Measurements from ENCODE around the gene FAM229A. TPM values are rescaled to one million over a fixed set of nuclear protein-coding genes. Genes with fewer than 3 reads are reported as not detected.

FAM229A gene
- total and polyA plus RNA-seq, 9 of the 15 experiments (the other 6 are each of a cell fraction or from before 2014, with no cell fraction given), result 0.04 to 21.6 (median 7.4) TPM

GRCh38 chr1:32390904-32391870 is 28.9 kb upstream of the FAM229A start (continued):
- TF ChIP-seq, protein P1, sequence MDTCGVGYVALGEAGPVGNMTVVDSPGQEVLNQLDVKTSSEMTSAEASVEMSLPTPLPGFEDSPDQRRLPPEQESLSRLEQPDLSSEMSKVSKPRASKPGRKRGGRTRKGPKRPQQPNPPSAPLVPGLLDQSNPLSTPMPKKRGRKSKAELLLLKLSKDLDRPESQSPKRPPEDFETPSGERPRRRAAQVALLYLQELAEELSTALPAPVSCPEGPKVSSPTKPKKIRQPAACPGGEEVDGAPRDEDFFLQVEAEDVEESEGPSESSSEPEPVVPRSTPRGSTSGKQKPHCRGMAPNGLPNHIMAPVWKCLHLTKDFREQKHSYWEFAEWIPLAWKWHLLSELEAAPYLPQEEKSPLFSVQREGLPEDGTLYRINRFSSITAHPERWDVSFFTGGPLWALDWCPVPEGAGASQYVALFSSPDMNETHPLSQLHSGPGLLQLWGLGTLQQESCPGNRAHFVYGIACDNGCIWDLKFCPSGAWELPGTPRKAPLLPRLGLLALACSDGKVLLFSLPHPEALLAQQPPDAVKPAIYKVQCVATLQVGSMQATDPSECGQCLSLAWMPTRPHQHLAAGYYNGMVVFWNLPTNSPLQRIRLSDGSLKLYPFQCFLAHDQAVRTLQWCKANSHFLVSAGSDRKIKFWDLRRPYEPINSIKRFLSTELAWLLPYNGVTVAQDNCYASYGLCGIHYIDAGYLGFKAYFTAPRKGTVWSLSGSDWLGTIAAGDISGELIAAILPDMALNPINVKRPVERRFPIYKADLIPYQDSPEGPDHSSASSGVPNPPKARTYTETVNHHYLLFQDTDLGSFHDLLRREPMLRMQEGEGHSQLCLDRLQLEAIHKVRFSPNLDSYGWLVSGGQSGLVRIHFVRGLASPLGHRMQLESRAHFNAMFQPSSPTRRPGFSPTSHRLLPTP (IDR thresholded peaks at IDR 0.05; ENCODE audit: borderline replicate concordance, extremely low read depth, insufficient read length), result no peak
- TF ChIP-seq PKNOX1 (IDR thresholded peaks at IDR 0.05), result peak; percentile 59
- TF ChIP-seq TEAD2 (tag; IDR thresholded peaks at IDR 0.05), result no peak
- no peak for TF ChIP-seq ZNF280B (CRISPR knock-in tag; IDR thresholded peaks at IDR 0.05)
- no peak for TF ChIP-seq ZNF354B (CRISPR knock-in tag; IDR thresholded peaks at IDR 0.05)
- TF ChIP-seq ADNP (tag; IDR thresholded peaks at IDR 0.05), result no peak; the same call in 1 of the 2 replicates
- no peak for TF ChIP-seq ZNF586 (CRISPR knock-in tag; conservative IDR thresholded peaks at IDR 0.05)
- no peak for TF ChIP-seq ZBTB1 (CRISPR knock-in tag; IDR thresholded peaks at IDR 0.05; ENCODE audit: borderline replicate concordance, low read depth)
- peak; percentile 97; the same call in 1 of the 2 replicates for TF ChIP-seq CC2D1A (IDR thresholded peaks at IDR 0.05)
- no peak for TF ChIP-seq SREBF2 (CRISPR knock-in tag; IDR thresholded peaks at IDR 0.05)
- no peak for TF ChIP-seq ESRRB (CRISPR knock-in tag; IDR thresholded peaks at IDR 0.05; ENCODE audit: borderline replicate concordance)
- TF ChIP-seq GABPB2 (CRISPR knock-in tag; conservative IDR thresholded peaks at IDR 0.05), result no peak
- TF ChIP-seq SRSF9 (IDR thresholded peaks at IDR 0.05; ENCODE audit: borderline replicate concordance, low read depth, low read length), result no peak
- TF ChIP-seq ZNF121 (CRISPR knock-in tag; conservative IDR thresholded peaks at IDR 0.05), result no peak
- TF ChIP-seq ZNF197 (CRISPR knock-in tag; IDR thresholded peaks at IDR 0.05; ENCODE audit: low read depth), result no peak
- no peak for TF ChIP-seq PTBP1 (IDR thresholded peaks at IDR 0.05; ENCODE audit: low read depth, low read length)
- TF ChIP-seq CEBPB (tag; IDR thresholded peaks at IDR 0.05), result peak; percentile 90
- TF ChIP-seq ZNF143 (CRISPR knock-in tag; IDR thresholded peaks at IDR 0.05), result no peak
- TF ChIP-seq, protein P2, sequence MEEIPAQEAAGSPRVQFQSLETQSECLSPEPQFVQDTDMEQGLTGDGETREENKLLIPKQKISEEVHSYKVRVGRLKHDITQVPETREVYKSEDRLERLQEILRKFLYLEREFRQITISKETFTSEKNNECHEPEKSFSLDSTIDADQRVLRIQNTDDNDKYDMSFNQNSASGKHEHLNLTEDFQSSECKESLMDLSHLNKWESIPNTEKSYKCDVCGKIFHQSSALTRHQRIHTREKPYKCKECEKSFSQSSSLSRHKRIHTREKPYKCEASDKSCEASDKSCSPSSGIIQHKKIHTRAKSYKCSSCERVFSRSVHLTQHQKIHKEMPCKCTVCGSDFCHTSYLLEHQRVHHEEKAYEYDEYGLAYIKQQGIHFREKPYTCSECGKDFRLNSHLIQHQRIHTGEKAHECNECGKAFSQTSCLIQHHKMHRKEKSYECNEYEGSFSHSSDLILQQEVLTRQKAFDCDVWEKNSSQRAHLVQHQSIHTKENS (CRISPR knock-in tag; IDR thresholded peaks at IDR 0.05), result no peak
- no peak for TF ChIP-seq KLF1 (tag; IDR thresholded peaks at IDR 0.05)
- TF ChIP-seq ELF2 (CRISPR knock-in tag; IDR thresholded peaks at IDR 0.05), result no peak
- no peak for TF ChIP-seq XRCC3 (IDR thresholded peaks at IDR 0.05)

Measured in K562 (cell line).